RWPE2 (cell line): Measurements from ENCODE around the gene IFITM2.

Source experiments
- ATAC-seq: fragments of 200-7000 bp; cut with Tn5 transposase; 3 replicates; pipeline ENCODE4 v1.9.1; 2021; ENCODE audit warnings: low read depth
- DNase-seq: peaks from one replicate; pipeline ENCODE4 v3.0.0-alpha.2; 2020; ENCODE audit warnings: low spot score
- H3K27ac ChIP-seq: fragments of 450-650 bp; 2 replicates; pipeline ENCODE4 v1.5.1; 2017; ENCODE audit warnings: mild to moderate bottlenecking; ENCODE audit not compliant: poor library complexity, severe bottlenecking
- H3K27me3 ChIP-seq: fragments of 250-450 bp; sonication (Bioruptor Pico); 2 replicates; pipeline ENCODE4 v1.5.1; 2021; ENCODE audit warnings: mild to moderate bottlenecking, moderate library complexity; ENCODE audit not compliant: insufficient read depth, poor library complexity, severe bottlenecking
- H3K36me3 ChIP-seq: fragments of 250-450 bp; sonication (Bioruptor Pico); 2 replicates; pipeline ENCODE4 v1.5.1; 2020; ENCODE audit warnings: low read depth, mild to moderate bottlenecking, moderate library complexity
- H3K4me1 ChIP-seq: fragments of 250-450 bp; sonication (Bioruptor Pico); 2 replicates; pipeline ENCODE4 v1.5.1; 2021; ENCODE audit warnings: mild to moderate bottlenecking, moderate library complexity; ENCODE audit not compliant: insufficient read depth, poor library complexity, severe bottlenecking
- H3K4me3 ChIP-seq: fragments of 250-450 bp; sonication (Bioruptor Pico); 2 replicates; pipeline ENCODE4 v1.5.1; 2021; ENCODE audit warnings: mild to moderate bottlenecking, moderate library complexity; ENCODE audit not compliant: severe bottlenecking
- H3K9me3 ChIP-seq: fragments of 250-450 bp; sonication (Bioruptor Pico); 2 replicates; pipeline ENCODE4 v1.5.1; 2021; ENCODE audit warnings: mild to moderate bottlenecking, moderate library complexity; ENCODE audit not compliant: severe bottlenecking
- CTCF ChIP-seq: fragments of 450-650 bp; IDR thresholded peaks from one replicate; pipeline ENCODE4 v1.5.1; 2017; ENCODE audit warnings: mild to moderate bottlenecking, moderate library complexity; ENCODE audit not compliant: poor library complexity, severe bottlenecking

The IFITM2 gene

GRCh38 chr11:269146-269890 is 38.3 kb upstream of the IFITM2 start:
- Histone ChIP-seq H3K4me3 (no peak overlapping the region), H3K4me1 (no peaks in the 10 kb centered on the region), H3K36me3 (no peaks in the 10 kb centered on the region), H3K9me3 (peaks cover 3% of the 10 kb centered on the region), H3K27me3 (peaks cover 3% of the 10 kb centered on the region), H3K27ac (no peak overlapping the region)
- no peak for TF ChIP-seq CTCF
- ATAC-seq (no peak), DNase-seq (no peak)

- Histone ChIP-seq H3K27ac (no peak overlapping the region), H3K36me3 (no peaks in the 10 kb centered on the region), H3K27me3 (peaks cover 8% of the 10 kb centered on the region), H3K4me1 (no peaks in the 10 kb centered on the region), H3K4me3 (no peak overlapping the region), H3K9me3 (peaks cover 3% of the 10 kb centered on the region)
- no peak for ATAC-seq
- DNase-seq: no peak
- TF ChIP-seq CTCF: no peak
Observed at GRCh38 chr11:270451-271318, 36.9 kb upstream of the IFITM2 start.

- DNase-seq: no peak
- Histone ChIP-seq H3K4me3 (no peak overlapping the region), H3K27me3 (peaks cover 11% of the 10 kb centered on the region), H3K36me3 (no peaks in the 10 kb centered on the region), H3K9me3 (peaks cover 5% of the 10 kb centered on the region), H3K4me1 (no peaks in the 10 kb centered on the region), H3K27ac (no peak overlapping the region)
- no peak for ATAC-seq
- no peak for TF ChIP-seq CTCF
Observed at GRCh38 chr11:271319-271715, 36.3 kb upstream of the IFITM2 start.

GRCh38 chr11:272195-272930 is 35.3 kb upstream of the IFITM2 start:
- Histone ChIP-seq H3K4me1 (no peaks in the 10 kb centered on the region), H3K36me3 (no peaks in the 10 kb centered on the region), H3K4me3 (no peak overlapping the region), H3K27me3 (peaks cover 15% of the 10 kb centered on the region), H3K9me3 (peaks cover 9% of the 10 kb centered on the region), H3K27ac (no peak overlapping the region)
- DNase-seq (no peak), ATAC-seq (no peak)
- no peak for TF ChIP-seq CTCF
